HCT116 (cell line): ENCODE data around the gene CEP112. TPM values are rescaled to one million over a fixed set of nuclear protein-coding genes. Genes with fewer than 3 reads are reported as not detected.

Experiments used
- ATAC-seq: fragments of 200-7000 bp; cut with Tn5 transposase; 2 replicates; pipeline ENCODE4 v1.9.1; 2020; ENCODE audit warnings: mild to moderate bottlenecking, moderate library complexity
- BruUV-seq: library from RNA; stranded (reverse); fragments of 400-500 nt; replicated peaks from 2 replicates; lab custom pipeline; 2021; lab: Mats Ljungman, UMichigan
- CTCF ChIA-PET: fragments of 300-600 bp; sonication (Branson Sonifier 250); formaldehyde crosslinking; loops from one replicate; lab custom pipeline; 2021; ENCODE audit warnings: antibody characterized with exemption; lab: Charles Lee
- POLR2A ChIA-PET: fragments of 300-600, 350-600 bp; sonication (Branson Sonifier 250); formaldehyde crosslinking; loops from one replicate; lab custom pipeline; 2021; ENCODE audit warnings: antibody characterized with exemption; lab: Charles Lee
- RAD21 ChIA-PET, 2 experiments: fragments of 300-600 bp; sonication (Branson Sonifier 250); formaldehyde crosslinking; loops; one replicate each; lab custom pipeline; 2023; ENCODE audit warnings: low total read pairs in 2 of 2; ENCODE audit not compliant: uncharacterized antibody in 2 of 2, unreplicated experiment in 2 of 2, low non-redundant PET in 1 of 2; lab: Charles Lee
- DNase-seq: peaks from one replicate; pipeline ENCODE4 v3.0.0-alpha.2; 2010; ENCODE audit warnings: low read depth, low spot score
- H2AFZ ChIP-seq: fragments of 200-600 bp; shearing (Covaris generic), sonication (generic); 2 replicates; pipeline ENCODE4 v1.6.1; 2017; ENCODE audit warnings: low read depth, mixed run types, mixed read lengths, antibody characterized with exemption, low read length; ENCODE audit not compliant: poor library complexity, severe bottlenecking
- H3K27ac ChIP-seq: 2 replicates; pipeline ENCODE4 v1.5.1; 2012; ENCODE audit warnings: low read depth, low read length
- H3K27me3 ChIP-seq: fragments of 200-600 bp; sonication (generic); 2 replicates; pipeline ENCODE4 v1.6.1; 2016; ENCODE audit warnings: mixed run types, low read length, mixed read lengths; ENCODE audit not compliant: insufficient read depth
- H3K36me3 ChIP-seq, 2 experiments: fragments of 200-500 bp in 1 of 2; fragments of 200-600 bp in 1 of 2; sonication (Bioruptor generic) in 1 of 2; sonication (generic) in 1 of 2; 2 replicates each; pipeline versions ENCODE4 v1.5.1 to v1.6.1; 2014 to 2016; ENCODE audit warnings: low read length in 2 of 2, inconsistent platforms in 1 of 2, mixed read lengths in 1 of 2, mixed run types in 1 of 2; ENCODE audit not compliant: insufficient read depth in 2 of 2, control insufficient read depth in 1 of 2
- H3K4me1 ChIP-seq, 2 experiments: fragments of 200-600 bp in 1 of 2; sonication (generic) in 1 of 2; 2 replicates each; pipeline versions ENCODE4 v1.5.1 to v1.6.1; 2012 to 2017; ENCODE audit warnings: low read length in 2 of 2, inconsistent platforms in 1 of 2, mild to moderate bottlenecking in 1 of 2, mixed read lengths in 1 of 2, mixed run types in 1 of 2, moderate library complexity in 1 of 2; ENCODE audit not compliant: insufficient read depth in 2 of 2, control insufficient read depth in 1 of 2
- H3K4me2 ChIP-seq: fragments of 200-600 bp; sonication (generic); 2 replicates; pipeline ENCODE4 v1.6.1; 2017; ENCODE audit warnings: mixed run types, low read length, mixed read lengths
- H3K4me3 ChIP-seq, 2 experiments: fragments of 200-600 bp in 1 of 2; sonication (generic) in 1 of 2; replicated peaks in 1 of 2; 2 replicates each; pipeline ENCODE4 v1.5.1; 2011 to 2016; ENCODE audit warnings: low read length in 2 of 2, control low read depth in 1 of 2, low read depth in 1 of 2, mild to moderate bottlenecking in 1 of 2, mixed read lengths in 1 of 2, mixed run types in 1 of 2
- H3K79me2 ChIP-seq: fragments of 200-600 bp; sonication (generic); 2 replicates; pipeline ENCODE4 v1.6.1; 2017; ENCODE audit warnings: mild to moderate bottlenecking, mixed run types, low read length, moderate library complexity, mixed read lengths; ENCODE audit not compliant: insufficient read depth
- H3K9ac ChIP-seq: fragments of 200-600 bp; sonication (generic); 2 replicates; pipeline ENCODE4 v1.6.1; 2016; ENCODE audit warnings: low read length, mixed read lengths
- H3K9me2 ChIP-seq: fragments of 200-600 bp; sonication (generic), shearing (Covaris generic); 2 replicates; pipeline ENCODE4 v1.6.1; 2017; ENCODE audit warnings: mixed run types, mild to moderate bottlenecking, moderate library complexity; ENCODE audit not compliant: insufficient read depth
- H3K9me3 ChIP-seq, 2 experiments: fragments of 200-500 bp in 1 of 2; fragments of 200-600 bp in 1 of 2; sonication (Bioruptor generic) in 1 of 2; sonication (generic) in 1 of 2; 2 replicates each; pipeline ENCODE4 v1.6.1; 2014 to 2017; ENCODE audit warnings: low read length in 2 of 2, mixed read lengths in 2 of 2, inconsistent platforms in 1 of 2, low read depth in 1 of 2, mild to moderate bottlenecking in 1 of 2, mixed run types in 1 of 2, moderate library complexity in 1 of 2; ENCODE audit not compliant: control insufficient read depth in 1 of 2, insufficient read depth in 1 of 2
- H4K20me1 ChIP-seq: fragments of 200-600 bp; sonication (generic), shearing (Covaris generic); 2 replicates; pipeline ENCODE4 v1.6.1; 2017; ENCODE audit warnings: mixed run types, mild to moderate bottlenecking, moderate library complexity; ENCODE audit not compliant: insufficient read depth
- CEBPB ChIP-seq: IDR thresholded peaks from 2 replicates; pipeline ENCODE4 v1.6.1; 2012; ENCODE audit warnings: low read depth
- ELF1 ChIP-seq: IDR thresholded peaks from 2 replicates; pipeline ENCODE4 v1.6.1; 2012; ENCODE audit warnings: low read depth, borderline replicate concordance
- JUND ChIP-seq: IDR thresholded peaks from 2 replicates; pipeline ENCODE4 v1.6.1; 2012
- POLR2A ChIP-seq: IDR thresholded peaks from 2 replicates; pipeline ENCODE4 v1.7.0; 2011; ENCODE audit warnings: borderline replicate concordance; ENCODE audit not compliant: insufficient read depth, insufficient read length; ENCODE audit errors: extremely low read depth
- POLR2AphosphoS5 ChIP-seq: IDR thresholded peaks from 2 replicates; pipeline ENCODE4 v1.6.1; 2011; ENCODE audit warnings: mild to moderate bottlenecking, low read depth, low read length, moderate library complexity
- RAD21 ChIP-seq: IDR thresholded peaks from 2 replicates; pipeline ENCODE4 v1.6.1; 2012; ENCODE audit warnings: low read depth, mild to moderate bottlenecking
- YY1 ChIP-seq: IDR thresholded peaks from 2 replicates; pipeline ENCODE4 v1.6.1; 2011; ENCODE audit warnings: low read length, low read depth, moderate library complexity, mild to moderate bottlenecking; ENCODE audit not compliant: insufficient replicate concordance; ENCODE audit errors: extremely low read depth
- ZNF274 ChIP-seq: fragments of 200-500 bp; sonication (Bioruptor generic); IDR thresholded peaks from 2 replicates; pipeline ENCODE4 v1.6.1; 2014; ENCODE audit warnings: mild to moderate bottlenecking, low read depth, low read length, inconsistent platforms
- intact Hi-C: fragments of 100-400 bp; cut with micrococcal nuclease; formaldehyde crosslinking; loops from 2 replicates; pipeline ENCODE4 v1.10.0; 2022
- total RNA-seq: library from RNA; stranded (reverse); gene quantifications from one replicate; pipeline ENCODE4 v1.2.1, GENCODE V29; 2021; ENCODE audit not compliant: unreplicated experiment
- TF ChIP-seq, protein P1 (sequence below): IDR thresholded peaks from 2 replicates; pipeline ENCODE4 v1.6.1; 2012
- TF ChIP-seq, protein P2 (sequence below): IDR thresholded peaks from 2 replicates; pipeline ENCODE4 v1.6.1; 2011; ENCODE audit warnings: mild to moderate bottlenecking, low read length, moderate library complexity; ENCODE audit not compliant: insufficient replicate concordance; ENCODE audit errors: extremely low read depth
- TF ChIP-seq, protein P3 (sequence below): IDR thresholded peaks from 2 replicates; pipeline ENCODE4 v1.6.1; 2012; ENCODE audit warnings: low read depth

Gene CEP112
- total RNA-seq, 1 experiment from 2014 or later, result 10.9 TPM

DNA sequence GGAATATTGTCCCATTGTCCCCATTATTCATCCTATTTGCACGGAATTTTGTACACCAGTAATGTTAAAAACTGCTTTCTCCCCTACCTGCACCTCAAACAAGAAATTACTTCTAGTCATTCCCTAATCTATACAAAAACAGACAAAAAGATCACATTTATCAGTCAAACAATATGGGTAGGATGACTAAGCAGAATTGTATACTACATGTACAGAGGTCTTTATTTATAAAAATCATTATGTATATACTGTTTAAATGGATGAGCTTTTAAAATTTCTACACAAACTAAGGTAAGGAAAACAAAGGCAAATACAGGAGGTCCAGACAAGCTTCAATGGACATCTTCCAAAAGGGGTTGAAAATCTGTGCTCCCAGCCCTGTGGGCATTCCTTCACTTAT, 137.7 kb downstream of the CEP112 start:
- Histone ChIP-seq H3K4me1 (no peaks in the 10 kb centered on the region), H3K9me2 (no peaks in the 10 kb centered on the region)
- TF ChIP-seq ZNF274, result no peak
- TF ChIP-seq YY1, result no peak
- no peak for TF ChIP-seq JUND
- TF ChIP-seq, protein P1, sequence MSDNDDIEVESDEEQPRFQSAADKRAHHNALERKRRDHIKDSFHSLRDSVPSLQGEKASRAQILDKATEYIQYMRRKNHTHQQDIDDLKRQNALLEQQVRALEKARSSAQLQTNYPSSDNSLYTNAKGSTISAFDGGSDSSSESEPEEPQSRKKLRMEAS, result no peak
- TF ChIP-seq, protein P2, sequence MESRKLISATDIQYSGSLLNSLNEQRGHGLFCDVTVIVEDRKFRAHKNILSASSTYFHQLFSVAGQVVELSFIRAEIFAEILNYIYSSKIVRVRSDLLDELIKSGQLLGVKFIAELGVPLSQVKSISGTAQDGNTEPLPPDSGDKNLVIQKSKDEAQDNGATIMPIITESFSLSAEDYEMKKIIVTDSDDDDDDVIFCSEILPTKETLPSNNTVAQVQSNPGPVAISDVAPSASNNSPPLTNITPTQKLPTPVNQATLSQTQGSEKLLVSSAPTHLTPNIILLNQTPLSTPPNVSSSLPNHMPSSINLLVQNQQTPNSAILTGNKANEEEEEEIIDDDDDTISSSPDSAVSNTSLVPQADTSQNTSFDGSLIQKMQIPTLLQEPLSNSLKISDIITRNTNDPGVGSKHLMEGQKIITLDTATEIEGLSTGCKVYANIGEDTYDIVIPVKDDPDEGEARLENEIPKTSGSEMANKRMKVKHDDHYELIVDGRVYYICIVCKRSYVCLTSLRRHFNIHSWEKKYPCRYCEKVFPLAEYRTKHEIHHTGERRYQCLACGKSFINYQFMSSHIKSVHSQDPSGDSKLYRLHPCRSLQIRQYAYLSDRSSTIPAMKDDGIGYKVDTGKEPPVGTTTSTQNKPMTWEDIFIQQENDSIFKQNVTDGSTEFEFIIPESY, result no peak
- TF ChIP-seq, all 23 proteins: peak for 0
- no peak overlapping the region for H3K4me3 ChIP-seq
- intact Hi-C loops, result no loop called here
- no peaks in the 10 kb centered on the region for H3K9me3 ChIP-seq
- no peak overlapping the region for H2AFZ ChIP-seq
- no peaks in the 10 kb centered on the region for H3K27me3 ChIP-seq
- DNase-seq (no peak), ATAC-seq (no peak)
- no TSS peak for BruUV-seq
- no peaks in the 10 kb centered on the region for H3K36me3 ChIP-seq
- ChIA-PET POLR2A (no interaction called here), RAD21 (no interaction called here), CTCF (no interaction called here)
- H3K9ac ChIP-seq, result no peak overlapping the region
- no peak overlapping the region for H3K4me2 ChIP-seq
- no peaks in the 10 kb centered on the region for H3K79me2 ChIP-seq
- H4K20me1 ChIP-seq, result no peaks in the 10 kb centered on the region
- H3K27ac ChIP-seq, result no peak overlapping the region

DNA sequence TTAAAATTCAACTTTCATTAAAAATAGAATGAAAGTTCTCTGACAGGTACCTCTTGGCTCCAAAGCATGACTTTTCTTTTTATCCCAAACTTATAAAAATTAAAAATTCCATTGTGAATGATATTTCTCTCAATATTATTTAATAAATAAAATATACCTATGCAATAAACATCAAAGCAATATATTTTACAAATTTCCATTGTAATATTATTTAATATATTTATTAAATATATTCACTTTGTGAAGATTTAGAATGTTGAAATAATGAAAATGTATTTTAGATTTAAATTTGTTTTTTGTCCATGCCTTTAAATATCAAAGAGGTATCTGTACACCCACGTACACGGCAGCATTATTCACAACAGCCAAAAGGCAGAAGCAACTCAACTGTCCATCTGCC, 147.8 kb downstream of the CEP112 start:
- no peak overlapping the region for H3K4me2 ChIP-seq
- BruUV-seq, result no TSS peak
- H3K4me1 ChIP-seq, result no peaks in the 10 kb centered on the region
- H3K9ac ChIP-seq, result no peak overlapping the region
- H2AFZ ChIP-seq, result no peak overlapping the region
- intact Hi-C loops, result no loop called here
- no peaks in the 10 kb centered on the region for H3K36me3 ChIP-seq
- no peak overlapping the region for H3K4me3 ChIP-seq
- no peak overlapping the region for H3K27ac ChIP-seq
- H3K79me2 ChIP-seq, result no peaks in the 10 kb centered on the region
- no peaks in the 10 kb centered on the region for H3K9me2 ChIP-seq
- ATAC-seq, result no peak
- RAD21 ChIA-PET, result no interaction called here
- CTCF ChIA-PET, result no interaction called here
- H4K20me1 ChIP-seq, result no peaks in the 10 kb centered on the region
- H3K9me3 ChIP-seq, result no peaks in the 10 kb centered on the region
- TF ChIP-seq CEBPB (no peak), POLR2AphosphoS5 (no peak), POLR2A (no peak), RAD21 (no peak), ELF1 (no peak)
- TF ChIP-seq, protein P3, sequence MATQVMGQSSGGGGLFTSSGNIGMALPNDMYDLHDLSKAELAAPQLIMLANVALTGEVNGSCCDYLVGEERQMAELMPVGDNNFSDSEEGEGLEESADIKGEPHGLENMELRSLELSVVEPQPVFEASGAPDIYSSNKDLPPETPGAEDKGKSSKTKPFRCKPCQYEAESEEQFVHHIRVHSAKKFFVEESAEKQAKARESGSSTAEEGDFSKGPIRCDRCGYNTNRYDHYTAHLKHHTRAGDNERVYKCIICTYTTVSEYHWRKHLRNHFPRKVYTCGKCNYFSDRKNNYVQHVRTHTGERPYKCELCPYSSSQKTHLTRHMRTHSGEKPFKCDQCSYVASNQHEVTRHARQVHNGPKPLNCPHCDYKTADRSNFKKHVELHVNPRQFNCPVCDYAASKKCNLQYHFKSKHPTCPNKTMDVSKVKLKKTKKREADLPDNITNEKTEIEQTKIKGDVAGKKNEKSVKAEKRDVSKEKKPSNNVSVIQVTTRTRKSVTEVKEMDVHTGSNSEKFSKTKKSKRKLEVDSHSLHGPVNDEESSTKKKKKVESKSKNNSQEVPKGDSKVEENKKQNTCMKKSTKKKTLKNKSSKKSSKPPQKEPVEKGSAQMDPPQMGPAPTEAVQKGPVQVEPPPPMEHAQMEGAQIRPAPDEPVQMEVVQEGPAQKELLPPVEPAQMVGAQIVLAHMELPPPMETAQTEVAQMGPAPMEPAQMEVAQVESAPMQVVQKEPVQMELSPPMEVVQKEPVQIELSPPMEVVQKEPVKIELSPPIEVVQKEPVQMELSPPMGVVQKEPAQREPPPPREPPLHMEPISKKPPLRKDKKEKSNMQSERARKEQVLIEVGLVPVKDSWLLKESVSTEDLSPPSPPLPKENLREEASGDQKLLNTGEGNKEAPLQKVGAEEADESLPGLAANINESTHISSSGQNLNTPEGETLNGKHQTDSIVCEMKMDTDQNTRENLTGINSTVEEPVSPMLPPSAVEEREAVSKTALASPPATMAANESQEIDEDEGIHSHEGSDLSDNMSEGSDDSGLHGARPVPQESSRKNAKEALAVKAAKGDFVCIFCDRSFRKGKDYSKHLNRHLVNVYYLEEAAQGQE, result no peak
- H3K27me3 ChIP-seq, result no peaks in the 10 kb centered on the region
- no peak for DNase-seq
- POLR2A ChIA-PET, result no interaction called here
